ENCODE results near the gene MRPL21. TPM values are rescaled to one million over a fixed set of nuclear protein-coding genes. Genes with fewer than 3 reads are reported as not detected.

The MRPL21 gene
- total RNA-seq, 2 donors from 2014 or later, result 63.8 to 64.9 TPM

- no peak overlapping the region for H3K27ac ChIP-seq (ENCODE audit: low read depth, low read length)
- no peak for TF ChIP-seq CTCF (conservative IDR thresholded peaks at IDR 0.05)
- Mint-ChIP-seq H3K9me3 (no peaks in the 10 kb centered on the region), H3K27ac (peak overlapping the region; percentile 58), H3K4me1 (peaks cover 14% of the 10 kb centered on the region), H3K27me3 (ENCODE audit: insufficient read depth) (peaks cover 5% of the 10 kb centered on the region), H3K36me3 (ENCODE audit: low read depth) (no peaks in the 10 kb centered on the region), H3K4me3 (no peak overlapping the region)
- no peaks in the 10 kb centered on the region for H3K9me3 ChIP-seq (ENCODE audit: control insufficient read depth, low read length)
- 89 to 91% methylated on average over 11 to 18 of the region's 18 CpGs for WGBS, 2 experiments (ENCODE audit: insufficient coverage in 1 of 2, insufficient read length in 1 of 2)
- no peak overlapping the region for H3K4me3 ChIP-seq (ENCODE audit: low read length)
- no peaks in the 10 kb centered on the region for H3K36me3 ChIP-seq (ENCODE audit: control insufficient read depth, insufficient read depth, low read length)
- no peak overlapping the region for H3K9ac ChIP-seq (ENCODE audit: extremely low read depth, low read length, poor library complexity, severe bottlenecking)
- no peaks in the 10 kb centered on the region for H3K4me1 ChIP-seq (ENCODE audit: control insufficient read depth, insufficient read depth, low read length)
- H3K27me3 ChIP-seq (ENCODE audit: control insufficient read depth, insufficient read depth, low read length, poor library complexity, severe bottlenecking), result no peaks in the 10 kb centered on the region
- DNase-seq, result no peak
These were observed 42.9 kb upstream of the MRPL21 start for GRCh38 chr11:68946416-68947090.

- Histone ChIP-seq H3K27ac (ENCODE audit: low read depth, low read length) (no peak overlapping the region), H3K36me3 (ENCODE audit: control insufficient read depth, insufficient read depth, low read length) (peaks cover 6% of the 10 kb centered on the region), H3K27me3 (ENCODE audit: control insufficient read depth, insufficient read depth, low read length, poor library complexity, severe bottlenecking) (no peaks in the 10 kb centered on the region), H3K4me3 (ENCODE audit: low read length) (no peak overlapping the region), H3K9me3 (ENCODE audit: control insufficient read depth, low read length) (no peaks in the 10 kb centered on the region), H3K4me1 (ENCODE audit: control insufficient read depth, insufficient read depth, low read length) (no peaks in the 10 kb centered on the region), H3K9ac (ENCODE audit: extremely low read depth, low read length, poor library complexity, severe bottlenecking) (no peak overlapping the region)
- Mint-ChIP-seq H3K27me3 (ENCODE audit: insufficient read depth) (peaks cover 3% of the 10 kb centered on the region), H3K36me3 (ENCODE audit: low read depth) (peaks cover 18% of the 10 kb centered on the region), H3K27ac (no peak overlapping the region), H3K4me1 (peaks cover 10% of the 10 kb centered on the region), H3K9me3 (no peaks in the 10 kb centered on the region), H3K4me3 (no peak overlapping the region)
- 80 to 83% methylated on average over 4 to 9 of the region's 9 CpGs for WGBS, 2 experiments (ENCODE audit: insufficient coverage in 1 of 2, insufficient read length in 1 of 2)
- DNase-seq, result no peak
- TF ChIP-seq CTCF (conservative IDR thresholded peaks at IDR 0.05), result no peak
These were observed 39.2 kb upstream of the MRPL21 start for GRCh38 chr11:68942751-68943271.

GRCh38 chr11:68942095-68942620 is 38.5 kb upstream of the MRPL21 start:
- no peak overlapping the region for H3K4me3 Mint-ChIP-seq
- WGBS, 2 experiments (ENCODE audit: insufficient coverage in 1 of 2, insufficient read length in 1 of 2), result 70 to 83% methylated on average over 4 to 11 of the region's 11 CpGs
- Histone ChIP-seq H3K4me3 (ENCODE audit: low read length) (no peak overlapping the region), H3K4me1 (ENCODE audit: control insufficient read depth, insufficient read depth, low read length) (no peaks in the 10 kb centered on the region), H3K27me3 (ENCODE audit: control insufficient read depth, insufficient read depth, low read length, poor library complexity, severe bottlenecking) (no peaks in the 10 kb centered on the region), H3K9ac (ENCODE audit: extremely low read depth, low read length, poor library complexity, severe bottlenecking) (no peak overlapping the region), H3K36me3 (ENCODE audit: control insufficient read depth, insufficient read depth, low read length) (peaks cover 7% of the 10 kb centered on the region), H3K27ac (ENCODE audit: low read depth, low read length) (no peak overlapping the region), H3K9me3 (ENCODE audit: control insufficient read depth, low read length) (no peaks in the 10 kb centered on the region)
- H3K36me3 Mint-ChIP-seq (ENCODE audit: low read depth), result peaks cover 23% of the 10 kb centered on the region
- no peak for DNase-seq
- H3K27ac Mint-ChIP-seq, result no peak overlapping the region
- peaks cover 10% of the 10 kb centered on the region for H3K4me1 Mint-ChIP-seq
- peaks cover 2% of the 10 kb centered on the region for H3K27me3 Mint-ChIP-seq (ENCODE audit: insufficient read depth)
- no peaks in the 10 kb centered on the region for H3K9me3 Mint-ChIP-seq
- TF ChIP-seq CTCF (conservative IDR thresholded peaks at IDR 0.05), result no peak
